HEK293T (cell line): ENCODE data around the gene DEFB110.

Source experiments
- BHLHE40 ChIP-seq: fragments of 450-650 bp; IDR thresholded peaks from 2 replicates; pipeline ENCODE4 v1.6.1; 2016; ENCODE audit warnings: mild to moderate bottlenecking, moderate library complexity, borderline replicate concordance
- CTBP1 ChIP-seq: fragments of 450-650 bp; IDR thresholded peaks from 2 replicates; pipeline ENCODE4 v1.6.1; 2016; ENCODE audit warnings: borderline replicate concordance
- ELF4 ChIP-seq: fragments of 450-650 bp; IDR thresholded peaks from 2 replicates; pipeline ENCODE4 v1.6.1; 2017; ENCODE audit warnings: antibody characterized with exemption
- FOXA1 ChIP-seq: fragments of 450-650 bp; IDR thresholded peaks from 2 replicates; pipeline ENCODE4 v1.6.1; 2016; ENCODE audit warnings: mild to moderate bottlenecking
- FOXK2 ChIP-seq: fragments of 450-650 bp; IDR thresholded peaks from 2 replicates; pipeline ENCODE4 v1.6.1; 2016; ENCODE audit warnings: mild to moderate bottlenecking
- FOXM1 ChIP-seq: fragments of 450-650 bp; IDR thresholded peaks from 2 replicates; pipeline ENCODE4 v1.6.1; 2017; ENCODE audit warnings: mild to moderate bottlenecking, borderline replicate concordance
- SP1 ChIP-seq: fragments of 450-650 bp; IDR thresholded peaks from 2 replicates; pipeline ENCODE4 v1.6.1; 2017
- SUZ12 ChIP-seq: fragments of 450-650 bp; IDR thresholded peaks from 2 replicates; pipeline ENCODE4 v1.6.1; 2016; ENCODE audit warnings: mild to moderate bottlenecking
- TARDBP ChIP-seq: fragments of 450-650 bp; IDR thresholded peaks from 2 replicates; pipeline ENCODE4 v1.6.1; 2016
- TF ChIP-seq, protein P1 (sequence below): fragments of 450-650 bp; IDR thresholded peaks from 2 replicates; pipeline ENCODE4 v1.6.1; 2016

- TF ChIP-seq FOXM1 (no peak), FOXA1 (no peak), FOXK2 (no peak), BHLHE40 (no peak), SUZ12 (no peak), SP1 (no peak), ELF4 (no peak), CTBP1 (no peak), TARDBP (no peak)
- TF ChIP-seq, protein P1, sequence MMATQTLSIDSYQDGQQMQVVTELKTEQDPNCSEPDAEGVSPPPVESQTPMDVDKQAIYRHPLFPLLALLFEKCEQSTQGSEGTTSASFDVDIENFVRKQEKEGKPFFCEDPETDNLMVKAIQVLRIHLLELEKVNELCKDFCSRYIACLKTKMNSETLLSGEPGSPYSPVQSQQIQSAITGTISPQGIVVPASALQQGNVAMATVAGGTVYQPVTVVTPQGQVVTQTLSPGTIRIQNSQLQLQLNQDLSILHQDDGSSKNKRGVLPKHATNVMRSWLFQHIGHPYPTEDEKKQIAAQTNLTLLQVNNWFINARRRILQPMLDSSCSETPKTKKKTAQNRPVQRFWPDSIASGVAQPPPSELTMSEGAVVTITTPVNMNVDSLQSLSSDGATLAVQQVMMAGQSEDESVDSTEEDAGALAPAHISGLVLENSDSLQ: no peak
Measured at GRCh38 chr6:50030777-50031562, 9.2 kb upstream of the DEFB110 start.
